Measurements from ENCODE around the gene ARHGEF40. TPM values are rescaled to one million over a fixed set of nuclear protein-coding genes. Genes with fewer than 3 reads are reported as not detected.
A peak's percentile ranks its signal among the peaks of the same experiment; 100 is the strongest.

The ARHGEF40 gene
- total RNA-seq, 1 donor from 2014 or later = not detected

DNA sequence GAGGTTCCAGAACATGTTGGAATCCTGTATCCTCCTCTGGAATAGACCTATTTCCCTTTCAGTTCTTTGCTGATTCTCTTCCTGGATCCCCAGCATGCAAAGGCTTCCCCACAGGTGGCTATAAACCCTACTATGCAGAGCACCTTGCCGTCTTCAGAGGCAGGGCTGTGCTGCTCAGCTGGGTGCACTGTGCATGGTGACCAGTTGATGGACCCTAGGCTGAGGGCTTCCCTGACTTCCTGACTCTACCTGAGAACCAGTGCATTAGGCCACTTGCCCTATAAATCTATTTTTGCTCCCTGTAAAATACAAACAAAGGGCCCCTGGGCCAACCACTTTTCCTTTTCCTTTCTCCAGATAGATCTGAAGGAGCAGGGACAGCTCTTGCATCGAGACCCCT is 14.3 kb downstream of the ARHGEF40 start:
- Mint-ChIP-seq H3K36me3 (ENCODE audit: low read depth) (no peaks in the 10 kb centered on the region), H3K4me3 (no peak overlapping the region), H3K27ac (no peak overlapping the region), H3K4me1 (ENCODE audit: low read depth) (peaks cover 20% of the 10 kb centered on the region), H3K27me3 (ENCODE audit: insufficient read depth) (no peaks in the 10 kb centered on the region), H3K9me3 (no peaks in the 10 kb centered on the region)
- intact Hi-C loops (cut with micrococcal nuclease) = no loop called here
- no peak for DNase-seq (ENCODE audit: low spot score)

- peaks cover 20% of the 10 kb centered on the region for H3K4me1 Mint-ChIP-seq (ENCODE audit: low read depth)
- no peak for DNase-seq (ENCODE audit: low spot score)
- no peaks in the 10 kb centered on the region for H3K27me3 Mint-ChIP-seq (ENCODE audit: insufficient read depth)
- no peak overlapping the region for H3K4me3 Mint-ChIP-seq
- H3K9me3 Mint-ChIP-seq = no peaks in the 10 kb centered on the region
- intact Hi-C loops (cut with micrococcal nuclease) = no loop called here
- H3K27ac Mint-ChIP-seq = no peak overlapping the region
- H3K36me3 Mint-ChIP-seq (ENCODE audit: low read depth) = no peaks in the 10 kb centered on the region
Observed at GRCh38 chr14:21084998-21085853, 15.1 kb downstream of the ARHGEF40 start.

DNA sequence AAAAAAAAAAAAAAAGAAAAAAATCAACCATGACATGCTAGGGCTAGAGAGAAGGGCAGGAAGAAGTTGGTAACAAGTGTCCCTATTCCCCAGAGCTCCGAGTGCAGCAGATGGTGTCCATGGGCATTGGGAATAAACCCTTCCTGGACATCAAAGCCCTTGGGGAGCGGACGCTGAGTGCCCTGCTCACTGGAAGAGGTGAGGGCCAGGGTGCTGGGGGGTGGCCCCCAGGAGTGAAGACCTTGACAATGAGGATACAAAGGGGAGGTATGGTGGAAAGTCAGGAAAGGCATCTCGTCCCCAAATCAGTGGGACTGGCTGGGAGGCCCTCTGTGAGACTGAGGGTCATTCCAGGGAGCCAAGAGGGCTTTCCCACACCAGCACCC is 16.8 kb downstream of the ARHGEF40 start:
- no peaks in the 10 kb centered on the region for H3K27me3 Mint-ChIP-seq (ENCODE audit: insufficient read depth)
- DNase-seq (ENCODE audit: low spot score) = no peak
- peak overlapping the region; percentile 49 for H3K27ac Mint-ChIP-seq
- H3K4me3 Mint-ChIP-seq = no peak overlapping the region
- H3K4me1 Mint-ChIP-seq (ENCODE audit: low read depth) = peaks cover 20% of the 10 kb centered on the region
- intact Hi-C loops (cut with micrococcal nuclease) = loop anchor here (1.0 kb wide), 2 partner anchors 17 to 19 kb away; no protein-coding TSS in a partner anchor
- no peaks in the 10 kb centered on the region for H3K36me3 Mint-ChIP-seq (ENCODE audit: low read depth)
- no peaks in the 10 kb centered on the region for H3K9me3 Mint-ChIP-seq

DNA sequence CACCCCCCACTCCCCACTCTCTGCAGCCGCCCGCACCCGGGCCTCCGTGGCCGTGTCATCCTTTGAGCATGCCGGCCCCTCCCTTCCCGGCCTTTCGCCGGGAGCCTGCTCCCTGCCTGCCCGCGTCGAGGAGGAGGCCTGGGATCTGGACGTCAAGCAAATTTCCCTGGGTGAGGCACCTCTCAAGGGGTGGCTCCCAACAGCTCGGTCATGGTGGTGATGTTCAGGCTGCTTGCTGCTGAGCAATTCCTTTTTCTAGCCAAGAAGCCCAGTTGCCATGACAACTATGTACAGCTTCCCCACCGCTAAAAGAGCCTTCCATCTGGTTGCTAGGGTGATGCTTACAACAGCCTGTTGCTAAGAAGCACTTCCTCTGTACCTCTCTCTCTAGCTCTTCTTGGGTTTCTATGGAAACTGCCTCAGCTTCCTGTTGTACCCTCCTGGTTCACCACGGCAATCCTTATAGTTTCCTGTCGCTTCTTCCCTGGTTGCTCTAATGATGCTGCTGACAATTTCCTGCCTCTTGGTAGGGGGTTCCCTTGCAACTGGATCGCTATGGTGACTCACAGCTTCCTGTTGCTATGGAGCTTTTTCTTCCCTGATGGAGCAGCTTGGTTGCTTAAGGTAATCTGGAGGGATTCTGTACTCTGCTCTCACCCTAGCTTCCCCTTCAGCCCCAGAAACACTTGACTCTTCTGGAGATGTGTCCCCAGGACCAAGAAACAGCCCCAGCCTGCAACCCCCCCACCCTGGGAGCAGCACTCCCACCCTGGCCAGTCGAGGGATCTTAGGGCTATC is 17.4 kb downstream of the ARHGEF40 start:
- peaks cover 22% of the 10 kb centered on the region for H3K4me1 Mint-ChIP-seq (ENCODE audit: low read depth)
- H3K9me3 Mint-ChIP-seq = no peaks in the 10 kb centered on the region
- DNase-seq (ENCODE audit: low spot score) = peak; percentile 75
- H3K27ac Mint-ChIP-seq = peak overlapping the region; percentile 67
- peaks cover 1% of the 10 kb centered on the region for H3K36me3 Mint-ChIP-seq (ENCODE audit: low read depth)
- no peaks in the 10 kb centered on the region for H3K27me3 Mint-ChIP-seq (ENCODE audit: insufficient read depth)
- intact Hi-C loops (cut with micrococcal nuclease) = loop anchor here (1.0 kb wide), 2 partner anchors 17 to 19 kb away; no protein-coding TSS in a partner anchor
- H3K4me3 Mint-ChIP-seq = no peak overlapping the region

- intact Hi-C loops (cut with micrococcal nuclease) = no loop called here
- H3K27ac Mint-ChIP-seq = peak overlapping the region; percentile 70
- no peaks in the 10 kb centered on the region for H3K9me3 Mint-ChIP-seq
- H3K4me3 Mint-ChIP-seq = peak overlapping the region; percentile 20
- H3K36me3 Mint-ChIP-seq (ENCODE audit: low read depth) = peaks cover 2% of the 10 kb centered on the region
- H3K4me1 Mint-ChIP-seq (ENCODE audit: low read depth) = peaks cover 31% of the 10 kb centered on the region
- DNase-seq (ENCODE audit: low spot score) = no peak
- peaks cover 2% of the 10 kb centered on the region for H3K27me3 Mint-ChIP-seq (ENCODE audit: insufficient read depth)
Observed at GRCh38 chr14:21088687-21089086, 18.6 kb downstream of the ARHGEF40 start.

- intact Hi-C loops (cut with micrococcal nuclease) = no loop called here
- H3K27ac Mint-ChIP-seq = no peak overlapping the region
- H3K9me3 Mint-ChIP-seq = no peaks in the 10 kb centered on the region
Observed at GRCh38 chr14:21089271-21089670, 19.2 kb downstream of the ARHGEF40 start.

DNA sequence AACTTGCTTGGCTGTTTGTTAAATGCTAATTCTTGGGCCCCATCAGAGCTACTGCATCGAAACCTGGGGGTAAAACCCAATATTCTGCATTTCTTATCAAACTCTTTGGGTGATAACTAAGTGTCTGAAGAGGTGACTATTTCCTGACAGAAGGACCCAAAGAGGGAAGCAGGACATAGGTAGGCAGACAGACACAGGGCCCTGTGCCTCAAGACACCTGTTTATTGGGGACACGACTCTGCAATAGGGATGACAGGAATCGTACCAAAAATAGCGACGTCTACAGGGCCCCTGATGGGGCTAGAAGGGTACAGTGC is 19.7 kb downstream of the ARHGEF40 start:
- peaks cover 31% of the 10 kb centered on the region for H3K4me1 Mint-ChIP-seq (ENCODE audit: low read depth)
- H3K4me3 Mint-ChIP-seq = no peak overlapping the region
- peaks cover 2% of the 10 kb centered on the region for H3K27me3 Mint-ChIP-seq (ENCODE audit: insufficient read depth)
- no peaks in the 10 kb centered on the region for H3K9me3 Mint-ChIP-seq
- peaks cover 2% of the 10 kb centered on the region for H3K36me3 Mint-ChIP-seq (ENCODE audit: low read depth)
- intact Hi-C loops (cut with micrococcal nuclease) = no loop called here
- H3K27ac Mint-ChIP-seq = no peak overlapping the region
- DNase-seq (ENCODE audit: low spot score) = no peak

More at GRCh38 chr14:21089271-21089670, 19.2 kb downstream of the ARHGEF40 start:
- Mint-ChIP-seq H3K27me3 (ENCODE audit: insufficient read depth) (peaks cover 2% of the 10 kb centered on the region), H3K4me3 (no peak overlapping the region), H3K36me3 (ENCODE audit: low read depth) (peaks cover 2% of the 10 kb centered on the region), H3K4me1 (ENCODE audit: low read depth) (peaks cover 31% of the 10 kb centered on the region)
- no peak for DNase-seq (ENCODE audit: low spot score)

DNA sequence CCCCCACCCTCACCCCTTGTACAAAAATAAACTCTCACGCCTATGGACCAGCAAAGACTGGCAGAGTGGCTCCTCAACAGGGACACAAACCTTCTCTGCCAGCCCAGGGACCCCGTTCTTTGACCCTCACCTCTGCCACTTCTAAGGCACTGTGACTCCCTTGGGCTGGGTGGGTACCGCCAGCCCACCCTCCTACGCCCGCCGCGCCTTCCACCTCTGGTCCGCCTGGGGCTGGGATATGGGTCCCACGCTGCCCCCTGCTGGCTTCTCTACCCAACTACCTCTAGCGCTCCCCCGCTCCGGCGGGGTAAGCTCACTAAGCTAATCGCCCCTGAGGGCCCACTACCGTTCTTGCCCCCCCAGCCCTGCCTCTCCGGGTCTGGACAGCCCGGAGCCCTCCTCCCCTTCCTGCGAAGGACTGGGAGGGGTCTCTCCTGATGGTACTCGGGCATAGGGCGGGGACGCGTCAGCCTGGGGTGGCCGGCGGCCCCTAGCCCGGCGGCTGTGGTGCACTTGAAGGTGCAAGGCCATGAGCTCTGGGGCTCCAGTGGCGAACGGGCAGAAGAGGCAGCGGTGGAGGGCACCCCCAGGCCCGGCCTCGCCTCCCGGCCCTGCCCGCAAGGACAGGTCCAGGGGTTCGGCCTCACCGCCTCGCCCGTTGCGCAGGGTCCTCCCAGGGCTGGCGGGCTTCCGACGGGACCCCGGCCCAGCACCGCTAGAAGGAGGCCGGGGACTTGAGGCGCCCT is 20.3 kb downstream of the ARHGEF40 start:
- Mint-ChIP-seq H3K4me1 (ENCODE audit: low read depth) (peaks cover 31% of the 10 kb centered on the region), H3K36me3 (ENCODE audit: low read depth) (peaks cover 2% of the 10 kb centered on the region), H3K27ac (no peak overlapping the region), H3K4me3 (no peak overlapping the region), H3K27me3 (ENCODE audit: insufficient read depth) (peaks cover 2% of the 10 kb centered on the region), H3K9me3 (no peaks in the 10 kb centered on the region)
- no peak for DNase-seq (ENCODE audit: low spot score)
- intact Hi-C loops (cut with micrococcal nuclease) = no loop called here

- Mint-ChIP-seq H3K36me3 (ENCODE audit: low read depth) (peaks cover 2% of the 10 kb centered on the region), H3K4me3 (no peak overlapping the region), H3K27ac (no peak overlapping the region), H3K9me3 (no peaks in the 10 kb centered on the region), H3K27me3 (ENCODE audit: insufficient read depth) (peaks cover 2% of the 10 kb centered on the region), H3K4me1 (ENCODE audit: low read depth) (peaks cover 31% of the 10 kb centered on the region)
- intact Hi-C loops (cut with micrococcal nuclease) = no loop called here
- no peak for DNase-seq (ENCODE audit: low spot score)
Observed at GRCh38 chr14:21090940-21091663, 21.0 kb downstream of the ARHGEF40 start.

DNA sequence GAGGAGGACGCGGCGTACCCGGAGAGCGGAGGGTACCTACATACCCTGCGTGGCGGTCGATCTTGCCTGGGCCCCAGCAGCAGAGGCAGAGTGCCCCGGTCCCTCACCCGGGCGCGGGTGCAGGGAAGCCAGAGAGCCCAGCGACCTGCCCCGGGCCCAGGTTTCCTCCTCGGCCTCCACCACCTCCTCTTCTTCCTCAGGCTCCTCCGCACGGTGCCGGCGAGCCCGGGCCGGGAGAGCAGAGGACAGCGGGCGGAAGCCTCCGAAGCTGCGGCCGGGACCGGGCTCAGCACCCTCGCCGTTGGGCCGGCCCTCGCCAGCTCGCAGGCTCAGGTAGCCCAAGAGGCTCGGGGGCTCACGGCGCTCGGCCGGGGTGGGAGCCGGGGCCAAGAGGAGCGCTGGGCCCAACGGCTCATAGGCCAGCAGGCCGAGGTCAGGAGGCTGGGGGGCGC is 21.7 kb downstream of the ARHGEF40 start:
- Mint-ChIP-seq H3K4me3 (no peak overlapping the region), H3K36me3 (ENCODE audit: low read depth) (peaks cover 2% of the 10 kb centered on the region), H3K4me1 (ENCODE audit: low read depth) (peaks cover 25% of the 10 kb centered on the region), H3K27me3 (ENCODE audit: insufficient read depth) (peaks cover 3% of the 10 kb centered on the region), H3K27ac (no peak overlapping the region), H3K9me3 (no peaks in the 10 kb centered on the region)
- DNase-seq (ENCODE audit: low spot score) = no peak
- intact Hi-C loops (cut with micrococcal nuclease) = loop anchor here (1.0 kb wide), 3 partner anchors 12 to 78 kb away; no protein-coding TSS in a partner anchor

DNA sequence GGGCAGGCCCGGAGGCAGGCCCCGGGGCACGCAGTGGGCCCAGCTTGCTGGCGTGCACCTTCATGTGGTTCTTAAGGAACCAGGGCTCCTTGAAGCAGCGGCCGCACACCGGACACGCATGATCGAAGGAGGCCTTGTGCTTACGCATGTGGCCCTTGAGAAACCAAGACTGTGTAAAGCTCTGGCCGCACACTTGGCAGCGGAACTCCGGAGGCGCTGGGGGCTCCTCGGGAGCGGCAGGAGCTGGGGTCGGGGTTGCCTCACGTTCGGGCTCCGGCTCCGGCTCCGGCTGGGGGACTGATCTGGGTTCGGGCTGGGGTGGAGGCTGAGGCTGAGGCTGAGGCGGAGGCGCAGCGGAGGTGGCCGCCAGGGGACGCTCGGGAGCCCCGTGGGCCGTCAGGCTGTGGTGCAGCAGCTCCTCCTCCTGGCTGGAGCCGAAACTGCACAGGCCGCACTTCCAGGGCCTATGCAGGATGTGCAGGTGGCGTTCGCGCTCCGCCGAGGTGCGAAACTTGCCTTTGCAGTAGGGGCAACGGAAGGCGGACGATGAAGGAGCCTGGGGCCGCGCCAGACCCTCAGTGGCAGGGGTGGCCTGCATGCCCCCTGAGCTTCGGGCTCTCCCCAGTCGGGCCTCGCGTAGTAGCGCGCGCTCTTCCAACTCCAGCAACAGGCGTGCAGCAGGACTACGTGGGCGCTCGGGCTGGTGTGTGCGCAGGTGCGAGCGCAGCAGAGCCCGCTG is 22.3 kb downstream of the ARHGEF40 start:
- DNase-seq (ENCODE audit: low spot score) = peak; percentile 87
- Mint-ChIP-seq H3K4me3 (no peak overlapping the region), H3K9me3 (no peaks in the 10 kb centered on the region), H3K36me3 (ENCODE audit: low read depth) (peaks cover 2% of the 10 kb centered on the region), H3K4me1 (ENCODE audit: low read depth) (peaks cover 23% of the 10 kb centered on the region), H3K27ac (no peak overlapping the region), H3K27me3 (ENCODE audit: insufficient read depth) (peaks cover 8% of the 10 kb centered on the region)
- intact Hi-C loops (cut with micrococcal nuclease) = loop anchor here (1.0 kb wide), 3 partner anchors 12 to 78 kb away; no protein-coding TSS in a partner anchor

Measured in activated T-helper 1 cell treated with anti-CD3 and anti-CD28 coated beads, Interleukin-12 subunit alpha, Interleukin-12 subunit beta, Interleukin-2, Interleukin-4 antibody, amounts not matched to agents 30 ng/mL and 10 ng/mL and 1 ng/mL, durations not matched to agents 14 hours and 24 hours and 36 hours (primary cell).